HepG2 (cell line): Measurements from ENCODE around the gene TIMM13. TPM values are rescaled to one million over a fixed set of nuclear protein-coding genes. Genes with fewer than 3 reads are reported as not detected.

Experiments used
- MXD3 ChIP-seq: IDR thresholded peaks from 2 replicates; pipeline ENCODE4 v1.6.1; 2016; ENCODE audit warnings: mild to moderate bottlenecking, missing biosample characterization, missing genetic modification reagents
- REPIN1 ChIP-seq: sonication (generic); formaldehyde crosslinking; IDR thresholded peaks from 2 replicates; pipeline ENCODE4 v1.8.0; 2022; ENCODE audit warnings: missing genetic modification reagents, low read depth, mild to moderate bottlenecking, borderline replicate concordance
- SMAD1 ChIP-seq: sonication (generic); formaldehyde crosslinking; IDR thresholded peaks from 2 replicates; pipeline ENCODE4 v1.4.0; 2020; ENCODE audit warnings: missing genetic modification reagents, low read depth, mild to moderate bottlenecking, borderline replicate concordance
- YEATS2 ChIP-seq: sonication (generic); formaldehyde crosslinking; IDR thresholded peaks from 2 replicates; pipeline ENCODE4 v1.4.0; 2020; ENCODE audit warnings: missing genetic modification reagents, borderline replicate concordance
- ZBTB43 ChIP-seq: sonication (generic); formaldehyde crosslinking; conservative IDR thresholded peaks from 2 replicates; pipeline ENCODE4 v1.4.0; 2020; ENCODE audit warnings: missing genetic modification reagents
- ZEB1 ChIP-seq: IDR thresholded peaks from 2 replicates; pipeline ENCODE4 v1.6.1; 2012; ENCODE audit warnings: mild to moderate bottlenecking, low read depth, inconsistent platforms; ENCODE audit not compliant: insufficient replicate concordance
- ZNF263 ChIP-seq: sonication (generic); formaldehyde crosslinking; IDR thresholded peaks from 2 replicates; pipeline ENCODE4 v1.4.0; 2020; ENCODE audit warnings: missing genetic modification reagents
- ZNF274 ChIP-seq: sonication (generic); formaldehyde crosslinking; IDR thresholded peaks from 2 replicates; pipeline ENCODE4 v1.5.1; 2020; ENCODE audit warnings: mild to moderate bottlenecking, missing genetic modification reagents
- ZNF350 ChIP-seq: sonication (generic); formaldehyde crosslinking; IDR thresholded peaks from 2 replicates; pipeline ENCODE4 v1.4.0; 2020; ENCODE audit warnings: mild to moderate bottlenecking, low read depth, missing genetic modification reagents, borderline replicate concordance
- ZNF580 ChIP-seq: IDR thresholded peaks from 2 replicates; pipeline ENCODE4 v1.6.1; 2016; ENCODE audit warnings: low read depth, borderline replicate concordance
- ZNF724P ChIP-seq: sonication (generic); formaldehyde crosslinking; IDR thresholded peaks from 2 replicates; pipeline ENCODE4 v1.8.0; 2022; ENCODE audit warnings: missing genetic modification reagents, borderline replicate concordance
- ZNF761 ChIP-seq: sonication (generic); formaldehyde crosslinking; conservative IDR thresholded peaks from 2 replicates; pipeline ENCODE4 v1.4.0; 2020; ENCODE audit warnings: mild to moderate bottlenecking, missing genetic modification reagents
- ZSCAN25 ChIP-seq: sonication (generic); formaldehyde crosslinking; IDR thresholded peaks from 2 replicates; pipeline ENCODE4 v1.8.0; 2022; ENCODE audit warnings: mild to moderate bottlenecking, missing genetic modification reagents
- polyA plus RNA-seq, 8 experiments: library from polyadenylated mRNA; depleted of rRNA in 3 of 8; stranded (reverse) in 7 of 8; unstranded in 1 of 8; fragments of >200 nt; fragmentation: Illumina TruSeq in 4 of 8; extraction: Trizol in 4 of 8; gene quantifications; 2 replicates each; pipeline versions ENCODE4 v1.2.1 to v1.2.3, GENCODE V29; 2011 to 2016; ENCODE audit warnings: low read depth in 4 of 8, missing spikeins in 1 of 8, mixed read lengths in 1 of 8; ENCODE audit not compliant: insufficient read depth in 1 of 8
- total RNA-seq, 5 experiments: library from RNA; depleted of rRNA; stranded (reverse); fragments of >200 nt; fragmentation: Illumina TruSeq; extraction: Trizol; gene quantifications; 2 replicates each; pipeline ENCODE4 v1.2.3, GENCODE V29; 2016; ENCODE audit warnings: low read depth in 1 of 5
- TF ChIP-seq, protein P1 (sequence below): sonication (generic); formaldehyde crosslinking; IDR thresholded peaks from 2 replicates; pipeline ENCODE4 v1.4.0; 2020; ENCODE audit warnings: missing genetic modification reagents
- TF ChIP-seq, protein P2 (sequence below): sonication (generic); formaldehyde crosslinking; IDR thresholded peaks from 2 replicates; pipeline ENCODE4 v1.8.1; 2022; ENCODE audit warnings: mild to moderate bottlenecking, missing genetic modification reagents
- TF ChIP-seq, protein P3 (sequence below): sonication (generic); formaldehyde crosslinking; IDR thresholded peaks from 2 replicates; pipeline ENCODE4 v1.4.0; 2020; ENCODE audit warnings: mild to moderate bottlenecking, missing genetic modification reagents, borderline replicate concordance
- TF ChIP-seq, protein P4 (sequence below): sonication (generic); formaldehyde crosslinking; IDR thresholded peaks from 2 replicates; pipeline ENCODE4 v1.5.0; 2020; ENCODE audit warnings: mild to moderate bottlenecking, missing genetic modification reagents
- TF ChIP-seq, protein P5 (sequence below): fragments of 450-650 bp; IDR thresholded peaks from 2 replicates; pipeline ENCODE4 v1.6.1; 2017

TIMM13 gene
- total and polyA plus RNA-seq, 2 of the 13 experiments (the other 11 are each of a cell fraction or from before 2014, with no cell fraction given) = 48.4 to 108 TPM

DNA sequence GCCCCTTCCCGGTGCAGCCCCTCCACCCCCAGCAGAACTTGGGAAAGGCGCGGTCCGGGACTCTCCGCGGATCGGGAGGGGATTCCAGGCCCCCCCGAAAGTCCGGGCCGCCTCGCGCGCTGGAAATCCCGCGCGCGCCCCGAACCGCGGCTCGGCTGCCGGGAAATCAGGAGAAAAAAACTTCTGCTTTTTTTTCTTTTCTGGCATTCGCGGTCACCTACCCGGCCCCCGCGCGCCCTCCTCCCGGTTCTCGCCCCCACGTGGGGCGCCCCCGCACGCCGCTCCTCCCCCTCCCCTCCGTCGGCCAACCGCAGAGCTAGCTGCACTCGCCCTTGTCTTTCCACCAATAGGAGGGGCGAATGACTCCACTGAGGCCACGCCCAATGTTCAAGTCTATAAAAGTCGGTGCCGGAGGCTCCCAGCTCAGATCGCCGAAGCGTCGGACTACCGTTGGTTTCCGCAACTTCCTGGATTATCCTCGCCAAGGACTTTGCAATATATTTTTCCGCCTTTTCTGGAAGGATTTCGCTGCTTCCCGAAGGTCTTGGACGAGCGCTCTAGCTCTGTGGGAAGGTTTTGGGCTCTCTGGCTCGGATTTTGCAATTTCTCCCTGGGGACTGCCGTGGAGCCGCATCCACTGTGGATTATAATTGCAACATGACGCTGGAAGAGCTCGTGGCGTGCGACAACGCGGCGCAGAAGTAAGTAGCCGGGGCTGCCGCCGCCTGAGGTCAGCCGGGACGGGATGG is 48.5 kb upstream of the TIMM13 start, which contains the start of gene GADD45B (continued):
- TF ChIP-seq, protein P1, sequence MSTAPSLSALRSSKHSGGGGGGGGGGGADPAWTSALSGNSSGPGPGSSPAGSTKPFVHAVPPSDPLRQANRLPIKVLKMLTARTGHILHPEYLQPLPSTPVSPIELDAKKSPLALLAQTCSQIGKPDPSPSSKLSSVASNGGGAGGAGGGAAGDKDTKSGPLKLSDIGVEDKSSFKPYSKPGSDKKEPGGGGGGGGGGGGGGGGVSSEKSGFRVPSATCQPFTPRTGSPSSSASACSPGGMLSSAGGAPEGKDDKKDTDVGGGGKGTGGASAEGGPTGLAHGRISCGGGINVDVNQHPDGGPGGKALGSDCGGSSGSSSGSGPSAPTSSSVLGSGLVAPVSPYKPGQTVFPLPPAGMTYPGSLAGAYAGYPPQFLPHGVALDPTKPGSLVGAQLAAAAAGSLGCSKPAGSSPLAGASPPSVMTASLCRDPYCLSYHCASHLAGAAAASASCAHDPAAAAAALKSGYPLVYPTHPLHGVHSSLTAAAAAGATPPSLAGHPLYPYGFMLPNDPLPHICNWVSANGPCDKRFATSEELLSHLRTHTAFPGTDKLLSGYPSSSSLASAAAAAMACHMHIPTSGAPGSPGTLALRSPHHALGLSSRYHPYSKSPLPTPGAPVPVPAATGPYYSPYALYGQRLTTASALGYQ = no peak
- TF ChIP-seq, protein P2, sequence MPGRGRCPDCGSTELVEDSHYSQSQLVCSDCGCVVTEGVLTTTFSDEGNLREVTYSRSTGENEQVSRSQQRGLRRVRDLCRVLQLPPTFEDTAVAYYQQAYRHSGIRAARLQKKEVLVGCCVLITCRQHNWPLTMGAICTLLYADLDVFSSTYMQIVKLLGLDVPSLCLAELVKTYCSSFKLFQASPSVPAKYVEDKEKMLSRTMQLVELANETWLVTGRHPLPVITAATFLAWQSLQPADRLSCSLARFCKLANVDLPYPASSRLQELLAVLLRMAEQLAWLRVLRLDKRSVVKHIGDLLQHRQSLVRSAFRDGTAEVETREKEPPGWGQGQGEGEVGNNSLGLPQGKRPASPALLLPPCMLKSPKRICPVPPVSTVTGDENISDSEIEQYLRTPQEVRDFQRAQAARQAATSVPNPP (CRISPR knock-in tag) = peak; percentile 87
- TF ChIP-seq, protein P3, sequence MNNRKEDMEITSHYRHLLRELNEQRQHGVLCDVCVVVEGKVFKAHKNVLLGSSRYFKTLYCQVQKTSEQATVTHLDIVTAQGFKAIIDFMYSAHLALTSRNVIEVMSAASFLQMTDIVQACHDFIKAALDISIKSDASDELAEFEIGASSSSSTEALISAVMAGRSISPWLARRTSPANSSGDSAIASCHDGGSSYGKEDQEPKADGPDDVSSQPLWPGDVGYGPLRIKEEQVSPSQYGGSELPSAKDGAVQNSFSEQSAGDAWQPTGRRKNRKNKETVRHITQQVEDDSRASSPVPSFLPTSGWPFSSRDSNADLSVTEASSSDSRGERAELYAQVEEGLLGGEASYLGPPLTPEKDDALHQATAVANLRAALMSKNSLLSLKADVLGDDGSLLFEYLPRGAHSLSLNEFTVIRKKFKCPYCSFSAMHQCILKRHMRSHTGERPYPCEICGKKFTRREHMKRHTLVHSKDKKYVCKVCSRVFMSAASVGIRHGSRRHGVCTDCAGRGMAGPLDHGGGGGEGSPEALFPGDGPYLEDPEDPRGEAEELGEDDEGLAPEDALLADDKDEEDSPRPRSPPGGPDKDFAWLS (CRISPR knock-in tag) = no peak
- TF ChIP-seq YEATS2 (0 out of 2 replicates have a peak, but pooled peaks have one; percentile 28), ZBTB43 (CRISPR knock-in tag) (peak; percentile 56), ZNF761 (CRISPR knock-in tag) (no peak), SMAD1 (CRISPR knock-in tag) (no peak), MXD3 (peak; percentile 63; the same call in 1 of the 2 replicates), ZSCAN25 (CRISPR knock-in tag) (no peak; the same call in 1 of the 2 replicates), REPIN1 (CRISPR knock-in tag) (0 out of 2 replicates have a peak, but pooled peaks have one; percentile 27), ZNF274 (no peak), ZNF724P (no peak; the same call in 1 of the 2 replicates), ZNF350 (CRISPR knock-in tag) (peak; percentile 51; the same call in 1 of the 2 replicates), ZNF263 (peak; percentile 37; the same call in 1 of the 2 replicates), ZEB1 (peak; percentile 46), ZNF580 (CRISPR knock-in tag) (peak; percentile 89; the same call in 1 of the 2 replicates)
- TF ChIP-seq, protein P4, sequence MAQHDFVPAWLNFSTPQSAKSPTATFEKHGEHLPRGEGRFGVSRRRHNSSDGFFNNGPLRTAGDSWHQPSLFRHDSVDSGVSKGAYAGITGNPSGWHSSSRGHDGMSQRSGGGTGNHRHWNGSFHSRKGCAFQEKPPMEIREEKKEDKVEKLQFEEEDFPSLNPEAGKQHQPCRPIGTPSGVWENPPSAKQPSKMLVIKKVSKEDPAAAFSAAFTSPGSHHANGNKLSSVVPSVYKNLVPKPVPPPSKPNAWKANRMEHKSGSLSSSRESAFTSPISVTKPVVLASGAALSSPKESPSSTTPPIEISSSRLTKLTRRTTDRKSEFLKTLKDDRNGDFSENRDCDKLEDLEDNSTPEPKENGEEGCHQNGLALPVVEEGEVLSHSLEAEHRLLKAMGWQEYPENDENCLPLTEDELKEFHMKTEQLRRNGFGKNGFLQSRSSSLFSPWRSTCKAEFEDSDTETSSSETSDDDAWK (CRISPR knock-in tag) = no peak
- TF ChIP-seq, protein P5, sequence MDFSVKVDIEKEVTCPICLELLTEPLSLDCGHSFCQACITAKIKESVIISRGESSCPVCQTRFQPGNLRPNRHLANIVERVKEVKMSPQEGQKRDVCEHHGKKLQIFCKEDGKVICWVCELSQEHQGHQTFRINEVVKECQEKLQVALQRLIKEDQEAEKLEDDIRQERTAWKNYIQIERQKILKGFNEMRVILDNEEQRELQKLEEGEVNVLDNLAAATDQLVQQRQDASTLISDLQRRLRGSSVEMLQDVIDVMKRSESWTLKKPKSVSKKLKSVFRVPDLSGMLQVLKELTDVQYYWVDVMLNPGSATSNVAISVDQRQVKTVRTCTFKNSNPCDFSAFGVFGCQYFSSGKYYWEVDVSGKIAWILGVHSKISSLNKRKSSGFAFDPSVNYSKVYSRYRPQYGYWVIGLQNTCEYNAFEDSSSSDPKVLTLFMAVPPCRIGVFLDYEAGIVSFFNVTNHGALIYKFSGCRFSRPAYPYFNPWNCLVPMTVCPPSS = no peak
